ENCODE results near the gene ZNF593.

- TF ChIP-seq POLR2A (IDR thresholded peaks at IDR 0.05; ENCODE audit: low read length) (no peak), GATA1 (IDR thresholded peaks at IDR 0.05; ENCODE audit: low read depth, low read length) (no peak)
Observed at GRCh38 chr1:26132128-26132833, 37.4 kb upstream of the ZNF593 start.

All from erythroblast (primary cell).